Psoas muscle (tissue), 8 donors: ENCODE measurements around the gene ATXN10. TPM values are rescaled to one million over a fixed set of nuclear protein-coding genes. Genes with fewer than 3 reads are reported as not detected.
A peak's percentile ranks its signal among the peaks of the same experiment; 100 is the strongest.

Experiments
- ATAC-seq, 4 donors: fragments of 200-7000 bp; cut with Tn5 transposase; one replicate each; pipeline ENCODE4 v1.9.1; 2020; ENCODE audit warnings: moderate library complexity in 3 of 4, mild to moderate bottlenecking in 2 of 4
- DNase-seq, 2 donors: peaks; one replicate each; pipeline ENCODE4 v3.0.0-alpha.2; 2020
- H3K27ac ChIP-seq: fragments of 200-600 bp; one replicate; pipeline ENCODE4 v1.8.0; 2022
- H3K27me3 ChIP-seq, 3 donors: fragments of 200-600 bp in 1 of 3; one replicate each; pipeline versions ENCODE4 v1.6.1 to v1.8.0; 2013 to 2022; ENCODE audit warnings: low read length in 2 of 3, mild to moderate bottlenecking in 2 of 3, moderate library complexity in 1 of 3; ENCODE audit not compliant: insufficient read depth in 3 of 3
- H3K36me3 ChIP-seq, 2 donors: fragments of 200-600 bp in 1 of 2; one replicate each; pipeline versions ENCODE4 v1.6.1 to v1.8.0; 2013 to 2022; ENCODE audit warnings: low read depth in 1 of 2, mild to moderate bottlenecking in 1 of 2, moderate library complexity in 1 of 2; ENCODE audit not compliant: insufficient read depth in 1 of 2
- H3K4me1 ChIP-seq: fragments of 200-600 bp; one replicate; pipeline ENCODE4 v1.8.0; 2022
- H3K4me3 ChIP-seq: fragments of 200-600 bp; one replicate; pipeline ENCODE4 v1.8.0; 2022; ENCODE audit warnings: mild to moderate bottlenecking
- H3K9me3 ChIP-seq: fragments of 200-600 bp; one replicate; pipeline ENCODE4 v1.8.0; 2022
- CTCF ChIP-seq: fragments of 200-600 bp; IDR thresholded peaks from one replicate; pipeline ENCODE4 v1.8.0; 2022; ENCODE audit warnings: antibody characterized with exemption
- WGBS, 3 donors: extraction: QIAGEN DNeasy Blood & Tissue Kit; methylation state at CpG; one replicate each; pipeline versions ENCODE4 v1.1.6 to v1.1.7; 2013; 5-methylcytosine and 5-hydroxymethylcytosine counted together
- intact Hi-C, 2 donors: fragments of 100-400 bp; cut with DNase I; formaldehyde crosslinking; loops; one replicate each; pipeline versions ENCODE4 v1.11.0 to v1.14.2; 2022
- polyA plus RNA-seq, 3 donors: library from polyadenylated mRNA; stranded (reverse); fragments of 200-250 nt; gene quantifications; one replicate each; pipeline ENCODE4 v1.2.3, GENCODE V29; 2013
- total RNA-seq, 4 donors: library from RNA; stranded (reverse); fragmentation: NEBNext Ultra II Directional in 2 of 4; extraction: Animal tissue kit (Norgen Biotek cat#: 25700) in 2 of 4; gene quantifications; one replicate each; pipeline versions ENCODE4 v1.2.1 to v1.2.4, GENCODE V29; 2021 to 2023
- donor health status: healthy with polysubstance abuse.
- donor health status: DM: no; HTN: no; CAD: no; lungs with moderate emphysema.
- donor health status: Bipolar disorder and iron deficiency.
- donor health status: healthy.
- donor health status: DM: yes; HTN: yes; CAD: no.
- donor health status: DM: no; HTN: no; CAD: no.
- donor health status: DM: no; HTN: no; CAD: no.
- donor health status: DM: yes; HTN: yes; CAD: no.

ATXN10 gene
- total and polyA plus RNA-seq, 7 donors = 57.7 to 173 (median 115) TPM

DNA sequence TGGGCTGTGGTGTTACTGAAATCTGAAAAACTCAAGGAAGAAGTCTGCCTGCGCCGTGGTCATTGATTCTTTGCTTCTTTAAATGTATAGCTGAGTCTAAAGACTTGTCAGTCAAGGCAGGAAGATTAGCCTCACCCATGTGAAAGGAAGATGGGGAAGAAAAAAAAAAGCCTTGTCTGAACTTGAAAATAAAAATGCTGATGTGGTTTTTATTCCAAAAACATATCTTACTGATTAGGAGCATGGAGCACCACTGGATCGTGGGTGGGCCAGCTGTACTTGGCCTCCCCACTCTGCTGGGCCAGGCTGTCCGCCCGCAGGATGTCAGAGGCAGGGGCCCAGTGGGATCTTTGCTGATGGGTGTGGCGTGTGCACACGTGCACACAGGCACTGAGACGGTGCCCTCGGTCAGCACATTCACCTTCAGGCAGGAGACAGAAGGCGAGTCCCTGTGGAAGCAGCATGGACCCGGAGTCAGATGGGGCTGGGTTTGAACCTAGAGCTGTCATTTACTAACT lies 193.4 kb downstream of the ATXN10 start:
- intact Hi-C loops = loop anchor here (5.0 kb wide), 2 partner anchors 218 to 288 kb away; no protein-coding TSS in a partner anchor
- peaks cover 0 to 45% (median 15%) of the 10 kb centered on the region in 3 donors for H3K27me3 ChIP-seq
- WGBS, 3 donors = 81 to 85% (median 84%) methylated on average over 11 of the region's 11 CpGs

DNA sequence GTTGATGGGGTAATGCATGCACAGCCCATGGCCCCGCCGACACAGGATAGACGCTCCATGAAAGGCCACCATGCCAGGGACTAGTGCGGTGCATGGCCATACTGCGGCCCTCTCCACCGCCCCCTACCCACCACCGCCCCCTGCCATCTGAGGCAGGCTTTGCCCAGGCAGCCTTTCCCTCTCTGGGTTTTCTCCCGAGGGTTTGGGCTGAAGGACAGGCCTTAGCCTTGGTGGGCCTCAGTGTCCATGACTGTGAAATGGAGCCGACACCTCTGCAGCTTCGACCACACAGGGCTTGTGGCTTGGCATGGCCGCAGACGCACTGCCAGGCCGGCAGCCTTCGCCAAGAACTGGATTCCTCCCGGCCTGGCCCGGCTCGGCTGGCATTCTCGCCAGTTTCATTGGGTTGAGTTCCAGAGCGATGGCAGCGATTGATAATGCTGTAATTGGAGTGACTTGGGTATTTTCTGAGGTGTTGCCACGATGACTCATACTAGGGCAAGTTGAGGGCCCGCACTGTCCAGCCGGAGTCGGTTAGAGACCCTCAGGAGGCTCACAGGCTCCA lies 194.0 kb downstream of the ATXN10 start:
- Histone ChIP-seq H3K27me3 (peaks cover 0 to 45% (median 15%) of the 10 kb centered on the region in 3 donors), H3K9me3 (no peaks in the 10 kb centered on the region), H3K4me1 (peaks cover 8% of the 10 kb centered on the region), H3K27ac (no peak overlapping the region), H3K36me3 (no peaks in the 10 kb centered on the region), H3K4me3 (no peak overlapping the region)
- 56 to 76% (median 64%) methylated on average over 24 of the region's 24 CpGs for WGBS, 3 donors
- intact Hi-C loops = no loop called here
- no peak for TF ChIP-seq CTCF
- ATAC-seq (no peak), DNase-seq (no peak)

More for the DNA sequence above, 193.4 kb downstream of the ATXN10 start:
- Histone ChIP-seq H3K27ac (no peak overlapping the region), H3K4me1 (peaks cover 8% of the 10 kb centered on the region), H3K36me3 (no peaks in the 10 kb centered on the region), H3K9me3 (no peaks in the 10 kb centered on the region), H3K4me3 (no peak overlapping the region)
- ATAC-seq (no peak), DNase-seq (no peak)
- no peak for TF ChIP-seq CTCF

DNA sequence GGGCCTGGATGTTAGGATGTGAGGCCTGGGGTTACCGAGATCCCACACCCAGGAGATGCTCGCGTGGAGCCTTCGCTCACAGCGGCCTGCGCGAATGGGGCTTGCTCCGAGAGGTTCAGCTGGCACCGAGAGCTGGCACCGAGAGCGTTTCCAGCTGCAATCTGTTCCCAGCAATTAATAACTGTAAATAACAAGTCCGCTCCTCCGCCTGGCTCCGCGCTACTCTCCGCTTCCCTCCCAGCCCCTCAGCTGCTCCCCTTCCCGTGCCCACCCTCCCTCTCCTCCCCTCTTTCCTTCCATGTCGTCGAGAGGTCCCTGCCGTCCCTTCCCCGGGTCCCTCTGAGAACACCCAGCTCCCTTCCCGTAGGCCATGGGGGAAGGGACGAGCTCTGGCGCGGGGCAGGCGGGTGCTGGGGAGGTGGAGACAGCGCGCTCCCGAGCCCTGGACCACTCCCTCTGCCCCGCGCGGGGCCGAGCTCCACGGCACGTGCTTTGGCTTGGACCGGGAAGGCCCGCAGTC lies 194.6 kb downstream of the ATXN10 start:
- intact Hi-C loops = no loop called here
- H3K27me3 ChIP-seq = peaks cover 0 to 45% (median 15%) of the 10 kb centered on the region in 3 donors

DNA sequence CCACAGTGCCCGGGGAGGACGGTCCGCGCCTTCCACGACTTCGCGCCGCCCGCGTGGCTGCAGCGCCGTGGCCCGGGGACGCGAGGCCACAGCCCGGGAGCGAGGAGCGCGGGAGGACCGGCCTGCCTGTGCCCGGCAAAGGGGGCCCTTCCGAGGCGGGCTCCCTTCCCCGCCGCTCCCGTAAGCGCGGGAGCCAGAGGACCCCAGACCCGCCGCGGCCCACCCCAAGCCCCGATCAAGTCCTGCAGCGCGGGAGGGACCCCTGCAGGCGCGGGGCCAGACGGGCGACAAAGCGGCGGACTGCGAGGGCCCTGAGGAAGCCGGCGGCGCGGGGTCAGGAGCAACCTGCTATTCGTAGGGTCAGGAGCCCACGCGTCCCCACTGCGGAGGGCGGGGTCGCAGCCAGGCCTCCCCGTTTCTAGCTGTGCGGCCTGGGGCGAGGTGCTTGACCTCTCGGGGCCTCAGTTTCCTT lies 195.0 kb downstream of the ATXN10 start:
- Histone ChIP-seq H3K9me3 (no peaks in the 10 kb centered on the region), H3K36me3 (no peaks in the 10 kb centered on the region), H3K4me1 (peaks cover 8% of the 10 kb centered on the region), H3K4me3 (peak overlapping the region; percentile 37), H3K27me3 (peaks cover 0 to 45% (median 15%) of the 10 kb centered on the region in 3 donors), H3K27ac (no peak overlapping the region)
- WGBS, 3 donors = 2 to 4% (median 3%) methylated on average over 23 to 55 of the region's 55 CpGs
- DNase-seq (no peak), ATAC-seq (peak; percentile 21 to 42 (median 27))
- intact Hi-C loops = no loop called here
- TF ChIP-seq CTCF = no peak

More for the DNA sequence above, 194.6 kb downstream of the ATXN10 start:
- TF ChIP-seq CTCF = no peak
- peak overlapping the region; percentile 37 for H3K4me3 ChIP-seq
- WGBS, 3 donors = 15 to 22% (median 18%) methylated on average over 37 of the region's 37 CpGs
- DNase-seq (peak in 1 of 2 donors; percentile 44), ATAC-seq (peak in 3 of 4 donors; percentile 4 to 31 (median 30))
- H3K9me3 ChIP-seq = no peaks in the 10 kb centered on the region
- H3K36me3 ChIP-seq = no peaks in the 10 kb centered on the region
- H3K27ac ChIP-seq = no peak overlapping the region
- peaks cover 8% of the 10 kb centered on the region for H3K4me1 ChIP-seq
